Immature natural killer cell (primary cell): ENCODE results near the gene LLGL1. TPM values are rescaled to one million over a fixed set of nuclear protein-coding genes. Genes with fewer than 3 reads are reported as not detected.

Source experiments
- DNase-seq, 3 donors: peaks; one replicate each; pipeline ENCODE4 v3.0.0; 2022; ENCODE audit warnings: mixed read lengths in 1 of 3
- H3K27ac Mint-ChIP-seq, 6 donors: one replicate each; pipeline ENCODE4 v1.8.0; 2020; ENCODE audit warnings: mixed read lengths in 6 of 6, mild to moderate bottlenecking in 5 of 6, inconsistent platforms in 4 of 6, moderate library complexity in 3 of 6
- H3K27me3 Mint-ChIP-seq, 3 donors: one replicate each; pipeline ENCODE4 v1.8.0; 2020 to 2021; ENCODE audit warnings: low read depth in 3 of 3, mild to moderate bottlenecking in 3 of 3, mixed read lengths in 3 of 3, moderate library complexity in 3 of 3, inconsistent platforms in 1 of 3
- H3K36me3 Mint-ChIP-seq, 3 donors: one replicate each; pipeline ENCODE4 v1.8.0; 2020; ENCODE audit warnings: mixed read lengths in 3 of 3, inconsistent platforms in 2 of 3, mild to moderate bottlenecking in 2 of 3
- H3K4me1 Mint-ChIP-seq, 2 donors: one replicate each; pipeline ENCODE4 v1.8.0; 2020; ENCODE audit warnings: inconsistent platforms in 2 of 2, mild to moderate bottlenecking in 2 of 2, mixed read lengths in 2 of 2, moderate library complexity in 1 of 2
- H3K4me3 Mint-ChIP-seq, 5 donors: one replicate each; pipeline ENCODE4 v1.8.0; 2020; ENCODE audit warnings: mild to moderate bottlenecking in 5 of 5, mixed read lengths in 5 of 5, inconsistent platforms in 3 of 5, moderate library complexity in 3 of 5
- H3K9me3 Mint-ChIP-seq, 6 donors: one replicate each; pipeline ENCODE4 v1.8.0; 2020; ENCODE audit warnings: mild to moderate bottlenecking in 6 of 6, mixed read lengths in 6 of 6, inconsistent platforms in 4 of 6, moderate library complexity in 3 of 6
- polyA plus RNA-seq, 3 donors: library from polyadenylated mRNA; unstranded; fragments of 300-500 nt; fragmentation: Illumina TruSeq; gene quantifications; one replicate each; pipeline ENCODE4 v1.2.3, GENCODE V29; 2021

LLGL1 gene
- polyA plus RNA-seq, 3 donors from 2014 or later = 2.0 to 3.1 TPM; not detected in 1

DNA sequence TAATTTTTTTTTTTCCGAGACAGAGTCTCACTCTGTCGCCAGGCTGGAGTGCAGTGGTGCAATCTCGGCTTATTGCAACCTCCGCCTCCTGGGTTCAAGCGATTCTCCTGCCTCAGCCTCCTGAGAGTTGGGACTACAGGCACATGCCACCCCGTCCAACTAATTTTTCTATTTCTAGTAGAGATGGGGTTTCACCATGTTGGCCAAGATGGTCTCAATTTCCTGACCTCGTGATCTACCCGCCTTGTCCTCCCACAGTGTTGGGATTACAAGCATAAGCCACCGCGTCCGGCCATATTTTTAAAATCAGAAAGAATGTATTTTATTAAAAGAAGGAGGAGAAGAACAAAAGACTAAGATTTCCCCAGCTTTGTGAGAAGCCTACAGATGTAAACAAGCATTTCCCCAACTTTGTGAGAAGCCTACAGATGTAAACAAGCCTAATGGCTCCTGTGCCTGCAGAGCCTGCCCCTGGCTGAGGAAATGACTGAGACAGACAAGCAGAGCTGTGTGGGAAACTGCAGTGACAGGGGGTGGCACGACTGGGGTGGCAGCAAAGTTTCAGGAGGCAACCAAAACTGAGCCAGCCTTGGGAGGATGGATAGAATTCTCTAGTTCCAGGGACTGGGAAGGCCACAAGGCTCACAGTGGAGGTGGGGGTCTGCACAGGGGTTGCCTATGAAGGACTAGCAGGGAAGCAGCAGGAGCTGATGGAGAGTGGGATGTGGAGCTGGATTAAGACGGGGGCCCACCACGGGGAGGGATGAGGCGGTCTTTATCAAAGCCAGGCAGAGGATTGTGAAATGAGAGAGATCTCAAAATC lies 66.5 kb downstream of the LLGL1 start:
- Mint-ChIP-seq H3K27ac (peak overlapping the region in 1 of 6 donors; percentile 61), H3K4me3 (no peak overlapping the region), H3K4me1 (no peaks in the 10 kb centered on the region), H3K27me3 (no peaks in the 10 kb centered on the region), H3K36me3 (peaks cover 5 to 26% (median 7%) of the 10 kb centered on the region in 3 donors), H3K9me3 (no peaks in the 10 kb centered on the region)
- no peak for DNase-seq

Other genes starting within 250 kb of the LLGL1 start
- gene ATPAF2, start 186.5 kb upstream of the LLGL1 start, polyA plus RNA-seq = 10 to 100 TPM; 14.6 to 24.9 (median 21.3) TPM
- gene GID4, start 186.2 kb upstream of the LLGL1 start, polyA plus RNA-seq = 1 to 10 TPM; 4.3 to 7.4 (median 5.0) TPM
- 10 to 100 TPM; 54.2 to 66.9 (median 59.3) TPM for gene DRG2, start 137.7 kb upstream of the LLGL1 start, polyA plus RNA-seq
- under 1 TPM in 2 of 3 donors, not detected in 1; 0.13 to 0.29 TPM for gene MYO15A, start 116.9 kb upstream of the LLGL1 start, polyA plus RNA-seq
- gene ALKBH5, start 41.8 kb upstream of the LLGL1 start, polyA plus RNA-seq = 100 to 1,000 TPM in 2 of 3 donors, 10 to 100 TPM in 1; 86.4 to 130 (median 102) TPM
- 100 to 1,000 TPM in 1 of 3 donors, 10 to 100 TPM in 2; 77.7 to 164 (median 83.7) TPM for gene FLII, start 33.1 kb downstream of the LLGL1 start, polyA plus RNA-seq
- gene MIEF2, start 35.0 kb downstream of the LLGL1 start, polyA plus RNA-seq = 10 to 100 TPM; 14.9 to 20.1 (median 17.4) TPM
- 10 to 100 TPM in 2 of 3 donors, 1 to 10 TPM in 1; 4.8 to 32.7 (median 15.2) TPM for gene TOP3A, start 89.4 kb downstream of the LLGL1 start, polyA plus RNA-seq
- gene SMCR8, start 89.7 kb downstream of the LLGL1 start, polyA plus RNA-seq = 1 to 10 TPM in 2 of 3 donors, under 1 TPM in 1; 0.02 to 3.6 (median 1.5) TPM
- 10 to 100 TPM; 16.0 to 38.8 (median 29.1) TPM for gene SHMT1, start 137.9 kb downstream of the LLGL1 start, polyA plus RNA-seq
- gene EVPLL, start 152.1 kb downstream of the LLGL1 start, polyA plus RNA-seq = not detected